Transverse colon (tissue), 4 donors: ENCODE data around the gene TCN2.

Source experiments
- CTCF ChIP-seq, 5 experiments: fragments of 200-600 bp in 3 of 5; fragments of 450-650 bp in 2 of 5; sonication (generic) in 3 of 5; IDR thresholded peaks; 1 replicate in 2 of 5; 2 replicates in 3 of 5; pipeline ENCODE4 v1.5.1; 2016 to 2017; ENCODE audit warnings: antibody characterized with exemption in 5 of 5, inconsistent platforms in 3 of 5, mild to moderate bottlenecking in 2 of 5, moderate library complexity in 1 of 5
- EP300 ChIP-seq: sonication (generic); formaldehyde crosslinking; IDR thresholded peaks from one replicate; pipeline ENCODE4 v1.6.1; 2017; ENCODE audit warnings: antibody characterized with exemption, low read depth
- POLR2A ChIP-seq: fragments of 450-650 bp; IDR thresholded peaks from one replicate; pipeline ENCODE4 v1.6.1; 2016; ENCODE audit warnings: antibody characterized with exemption, mild to moderate bottlenecking, moderate library complexity
- POLR2AphosphoS5 ChIP-seq, 3 donors: sonication (generic); formaldehyde crosslinking; IDR thresholded peaks; one replicate each; pipeline ENCODE4 v1.6.1; 2016; ENCODE audit warnings: antibody characterized with exemption in 3 of 3

GRCh38 chr22:30664798-30665197 is 57.8 kb downstream of the TCN2 start:
- TF ChIP-seq CTCF (IDR thresholded peaks at IDR 0.05), result no peak
- no peak for TF ChIP-seq EP300
- TF ChIP-seq POLR2AphosphoS5 (IDR thresholded peaks at IDR 0.05), result no peak
- TF ChIP-seq POLR2A, result no peak
